Neural progenitor cell (in vitro differentiated cells): ENCODE measurements around the gene PCGF1. TPM values are rescaled to one million over a fixed set of nuclear protein-coding genes. Genes with fewer than 3 reads are reported as not detected.
"Not testable (repeated sequence)": the region's sequence is repeated elsewhere in the genome, so short reads cannot be mapped to it uniquely, and the experiment has no call there.

Experiments used
- DNase-seq: peaks from one replicate; pipeline ENCODE4 v3.0.0-alpha.2; 2016; ENCODE audit warnings: low spot score
- H2AFZ ChIP-seq: fragments of 200-600 bp; sonication (generic); replicated peaks from 2 replicates; pipeline ENCODE4 v1.6.1; 2016; ENCODE audit warnings: antibody characterized with exemption
- H3F3A ChIP-seq: fragments of 200-600 bp; sonication (generic); 2 replicates; pipeline ENCODE4 v1.6.1; 2016; ENCODE audit warnings: antibody characterized with exemption, low read depth
- H3K27ac ChIP-seq: fragments of 200-600 bp; sonication (generic); 2 replicates; pipeline ENCODE4 v1.5.1; 2016; ENCODE audit warnings: mild to moderate bottlenecking
- H3K27me3 ChIP-seq: fragments of 200-600 bp; sonication (generic); 2 replicates; pipeline ENCODE4 v1.6.1; 2016; ENCODE audit warnings: mild to moderate bottlenecking, moderate library complexity
- H3K36me3 ChIP-seq: fragments of 200-600 bp; sonication (generic); 2 replicates; pipeline ENCODE4 v1.5.1; 2016
- H3K4me1 ChIP-seq: fragments of 200-600 bp; sonication (generic); 2 replicates; pipeline ENCODE4 v1.6.1; 2016; ENCODE audit warnings: mixed run types
- H3K4me2 ChIP-seq: fragments of 200-600 bp; sonication (generic); 2 replicates; pipeline ENCODE4 v1.6.1; 2016
- H3K4me3 ChIP-seq: fragments of 200-600 bp; sonication (generic); 2 replicates; pipeline ENCODE4 v1.5.1; 2016
- H3K79me2 ChIP-seq: fragments of 200-600 bp; sonication (generic); 2 replicates; pipeline ENCODE4 v1.6.1; 2016; ENCODE audit warnings: low read depth
- H3K9ac ChIP-seq: fragments of 200-600 bp; sonication (generic); 2 replicates; pipeline ENCODE4 v1.6.1; 2016
- H3K9me3 ChIP-seq: fragments of 200-600 bp; sonication (generic); 2 replicates; pipeline ENCODE4 v1.5.1; 2016; ENCODE audit warnings: low read depth
- H4K20me1 ChIP-seq: fragments of 200-600 bp; sonication (generic); 2 replicates; pipeline ENCODE4 v1.6.1; 2016; ENCODE audit warnings: low read depth
- H3K27ac Mint-ChIP-seq: 3 replicates; pipeline ENCODE4 v1.8.0; 2021; ENCODE audit warnings: mixed read lengths
- H3K27me3 Mint-ChIP-seq: 2 replicates; pipeline ENCODE4 v1.8.0; 2022; ENCODE audit warnings: low read depth, mild to moderate bottlenecking, inconsistent platforms, moderate library complexity, mixed read lengths; ENCODE audit not compliant: insufficient read depth
- H3K36me3 Mint-ChIP-seq: 3 replicates; pipeline ENCODE4 v1.8.0; 2021; ENCODE audit warnings: mixed read lengths
- H3K4me1 Mint-ChIP-seq: 3 replicates; pipeline ENCODE4 v1.8.0; 2021; ENCODE audit warnings: mixed read lengths
- H3K4me3 Mint-ChIP-seq: 3 replicates; pipeline ENCODE4 v1.8.0; 2021; ENCODE audit warnings: mild to moderate bottlenecking, moderate library complexity, mixed read lengths
- H3K9me3 Mint-ChIP-seq: 3 replicates; pipeline ENCODE4 v1.8.0; 2020; ENCODE audit warnings: mixed read lengths
- CTCF ChIP-seq: fragments of 200-600 bp; sonication (generic); IDR thresholded peaks from 2 replicates; pipeline ENCODE4 v1.5.1; 2017; ENCODE audit warnings: antibody characterized with exemption, mild to moderate bottlenecking
- EZH2 ChIP-seq: fragments of 200-600 bp; sonication (generic); IDR thresholded peaks from 2 replicates; pipeline ENCODE4 v1.6.1; 2017; ENCODE audit warnings: antibody characterized with exemption, mild to moderate bottlenecking, moderate library complexity
- EZH2phosphoT487 ChIP-seq: fragments of 200-600 bp; sonication (generic); IDR thresholded peaks from 2 replicates; pipeline ENCODE4 v1.6.1; 2017; ENCODE audit warnings: antibody characterized with exemption
- total RNA-seq: library from RNA; depleted of rRNA; stranded (reverse); fragments of >200 nt; gene quantifications from 2 replicates; pipeline ENCODE4 v1.2.3, GENCODE V29; 2015; ENCODE audit warnings: low replicate concordance

The PCGF1 gene
- total RNA-seq, 1 donor from 2014 or later = 10.9 TPM

GRCh38 chr2:74472086-74472944 lies 35.2 kb downstream of the PCGF1 start, which contains the start of gene MRPL53:
TSS of gene MRPL53 (minus strand) at chr2:74472680. CDS start at chr2:74472660, 20 bp downstream.
- peaks cover 11% of the 10 kb centered on the region for H3K4me1 ChIP-seq
- no peak for TF ChIP-seq EZH2
- TF ChIP-seq CTCF = no peak
- TF ChIP-seq EZH2phosphoT487 = peak; percentile 26
- H3K9ac ChIP-seq = peak within 1 kb of the TSS; percentile 19
- Mint-ChIP-seq H3K36me3 (peaks cover 13% of the 10 kb centered on the region), H3K4me3 (peak within 1 kb of the TSS; percentile 97), H3K9me3 (no peaks in the 10 kb centered on the region), H3K4me1 (peaks cover 15% of the 10 kb centered on the region), H3K27me3 (peaks cover 9% of the 10 kb centered on the region), H3K27ac (peak within 1 kb of the TSS; percentile 98)
- peak within 1 kb of the TSS; percentile 97 for H3K4me2 ChIP-seq
- peak; percentile 96 for DNase-seq
- no peaks in the 10 kb centered on the region for H3K9me3 ChIP-seq
- H3F3A ChIP-seq = peaks cover 30% of the 10 kb centered on the region
- H4K20me1 ChIP-seq = no peaks in the 10 kb centered on the region
- no peaks in the 10 kb centered on the region for H3K36me3 ChIP-seq
- no peaks in the 10 kb centered on the region for H3K27me3 ChIP-seq
- peak within 1 kb of the TSS; percentile 75 for H3K27ac ChIP-seq
- peak within 1 kb of the TSS; percentile 63 for H3K4me3 ChIP-seq
- peaks cover 4% of the 10 kb centered on the region for H3K79me2 ChIP-seq
- H2AFZ ChIP-seq = peak within 1 kb of the TSS; percentile 74

GRCh38 chr2:74471332-74472065 lies 36.0 kb downstream of the PCGF1 start:
- no peak overlapping the region for H2AFZ ChIP-seq
- peaks cover 15% of the 10 kb centered on the region for H3K4me1 Mint-ChIP-seq
- peak overlapping the region; percentile 97 for H3K4me3 Mint-ChIP-seq

GRCh38 chr2:74470742-74471141 lies 36.8 kb downstream of the PCGF1 start:
- Histone ChIP-seq H3F3A (peaks cover 33% of the 10 kb centered on the region), H3K4me1 (peaks cover 11% of the 10 kb centered on the region)
- not testable (repeated sequence) for H3K27me3 ChIP-seq, DNase-seq, H3K27ac ChIP-seq, H3K4me2 ChIP-seq, H3K4me3 ChIP-seq, H2AFZ ChIP-seq, H3K79me2 ChIP-seq, H3K9me3 ChIP-seq, H3K9ac ChIP-seq, H4K20me1 ChIP-seq, H3K36me3 ChIP-seq, H3K27ac Mint-ChIP-seq, H3K27me3 Mint-ChIP-seq, H3K9me3 Mint-ChIP-seq
- Mint-ChIP-seq H3K36me3 (peaks cover 11% of the 10 kb centered on the region), H3K4me3 (peak overlapping the region; percentile 72), H3K4me1 (peaks cover 17% of the 10 kb centered on the region)

More at GRCh38 chr2:74471332-74472065, 36.0 kb downstream of the PCGF1 start:
- Histone ChIP-seq H3F3A (peaks cover 33% of the 10 kb centered on the region), H3K9ac (peak overlapping the region; percentile 19), H3K4me1 (peaks cover 11% of the 10 kb centered on the region), H3K27ac (peak overlapping the region; percentile 75), H3K4me2 (peak overlapping the region; percentile 97), H3K27me3 (no peaks in the 10 kb centered on the region), H3K4me3 (peak overlapping the region; percentile 63), H4K20me1 (no peaks in the 10 kb centered on the region), H3K79me2 (peaks cover 4% of the 10 kb centered on the region), H3K36me3 (no peaks in the 10 kb centered on the region), H3K9me3 (no peaks in the 10 kb centered on the region)
- Mint-ChIP-seq H3K27me3 (peaks cover 9% of the 10 kb centered on the region), H3K36me3 (peaks cover 12% of the 10 kb centered on the region), H3K27ac (peak overlapping the region; percentile 98), H3K9me3 (no peaks in the 10 kb centered on the region)
- DNase-seq = no peak
- no peak for TF ChIP-seq CTCF
- no peak for TF ChIP-seq EZH2
- no peak for TF ChIP-seq EZH2phosphoT487
